ENCODE data around the gene NTNG1. TPM values are rescaled to one million over a fixed set of nuclear protein-coding genes. Genes with fewer than 3 reads are reported as not detected.

Gene NTNG1
- total RNA-seq, 1 donor from 2014 or later: 9.6 TPM

DNA sequence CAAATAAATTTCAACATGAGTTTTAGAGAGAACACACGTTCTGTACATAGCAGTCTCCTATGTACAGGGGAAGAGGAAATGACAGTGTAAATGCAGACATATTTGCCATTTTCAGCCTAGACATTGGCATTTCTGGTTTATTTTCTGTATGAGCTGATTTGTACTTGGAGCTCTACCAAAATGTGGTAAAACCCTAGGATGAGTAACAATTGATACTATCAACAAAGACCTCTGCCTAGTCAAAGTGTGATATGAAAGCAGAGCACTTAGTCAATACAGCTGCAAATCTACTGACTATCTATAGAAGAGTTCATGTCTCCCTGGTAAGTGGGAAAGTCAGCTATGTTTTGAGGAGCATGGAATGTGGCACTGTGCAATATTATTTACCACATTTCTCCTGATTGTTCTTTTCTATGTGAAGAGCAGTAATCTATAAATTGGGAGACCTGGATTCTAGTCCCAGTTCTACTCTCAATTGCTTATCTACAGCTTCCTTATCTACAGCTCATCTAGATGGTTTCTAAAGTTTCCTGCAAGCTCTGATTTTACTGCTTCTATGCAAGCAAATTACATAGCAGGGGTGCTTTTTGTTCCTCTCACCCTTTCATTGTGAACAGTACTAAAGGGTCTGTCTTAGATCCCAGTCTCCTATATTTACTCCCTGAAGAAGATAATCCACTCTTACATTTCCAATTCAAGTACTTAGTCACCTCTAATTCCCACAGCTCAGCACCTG is 334.2 kb downstream of the NTNG1 start:
- Histone ChIP-seq H3K4me3 (no peak overlapping the region), H3K4me1 (no peaks in the 10 kb centered on the region), H3K36me3 (no peaks in the 10 kb centered on the region), H3K27me3 (ENCODE audit: low read depth) (peaks cover 7% of the 10 kb centered on the region), H3K27ac (no peak overlapping the region), H3K9me3 (no peaks in the 10 kb centered on the region)
- TF ChIP-seq, protein P1, sequence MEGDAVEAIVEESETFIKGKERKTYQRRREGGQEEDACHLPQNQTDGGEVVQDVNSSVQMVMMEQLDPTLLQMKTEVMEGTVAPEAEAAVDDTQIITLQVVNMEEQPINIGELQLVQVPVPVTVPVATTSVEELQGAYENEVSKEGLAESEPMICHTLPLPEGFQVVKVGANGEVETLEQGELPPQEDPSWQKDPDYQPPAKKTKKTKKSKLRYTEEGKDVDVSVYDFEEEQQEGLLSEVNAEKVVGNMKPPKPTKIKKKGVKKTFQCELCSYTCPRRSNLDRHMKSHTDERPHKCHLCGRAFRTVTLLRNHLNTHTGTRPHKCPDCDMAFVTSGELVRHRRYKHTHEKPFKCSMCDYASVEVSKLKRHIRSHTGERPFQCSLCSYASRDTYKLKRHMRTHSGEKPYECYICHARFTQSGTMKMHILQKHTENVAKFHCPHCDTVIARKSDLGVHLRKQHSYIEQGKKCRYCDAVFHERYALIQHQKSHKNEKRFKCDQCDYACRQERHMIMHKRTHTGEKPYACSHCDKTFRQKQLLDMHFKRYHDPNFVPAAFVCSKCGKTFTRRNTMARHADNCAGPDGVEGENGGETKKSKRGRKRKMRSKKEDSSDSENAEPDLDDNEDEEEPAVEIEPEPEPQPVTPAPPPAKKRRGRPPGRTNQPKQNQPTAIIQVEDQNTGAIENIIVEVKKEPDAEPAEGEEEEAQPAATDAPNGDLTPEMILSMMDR (IDR thresholded peaks at IDR 0.05): no peak
- DNase-seq: no peak
- intact Hi-C loops (cut with DNase I): no loop called here
- no peak for ATAC-seq

DNA sequence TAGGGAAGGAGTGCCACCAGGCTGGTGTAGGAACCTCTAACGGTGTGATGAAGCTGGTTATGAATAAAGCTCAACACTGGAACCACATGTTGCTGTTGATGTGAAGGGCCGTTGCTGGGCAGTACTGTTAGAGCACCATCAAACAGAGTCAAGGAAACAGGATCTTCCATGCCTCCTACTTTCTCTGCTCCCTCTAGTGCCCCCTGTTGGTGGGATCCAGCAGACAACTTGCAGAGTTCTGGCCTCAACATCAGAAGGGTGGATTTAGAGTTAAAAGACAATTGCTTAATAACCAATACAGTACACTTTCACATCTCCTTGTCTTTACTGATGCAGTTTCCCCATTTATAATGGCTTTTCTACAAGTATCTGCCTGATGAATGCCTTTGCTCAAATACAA is 336.4 kb downstream of the NTNG1 start:
- no peak overlapping the region for H3K27ac ChIP-seq
- intact Hi-C loops (cut with DNase I): no loop called here
- no peak for DNase-seq
- no peak for ATAC-seq
- TF ChIP-seq, protein P1 (IDR thresholded peaks at IDR 0.05): no peak
- no peaks in the 10 kb centered on the region for H3K36me3 ChIP-seq
- no peaks in the 10 kb centered on the region for H3K9me3 ChIP-seq
- H3K27me3 ChIP-seq (ENCODE audit: low read depth): peaks cover 8% of the 10 kb centered on the region
- H3K4me1 ChIP-seq: peaks cover 8% of the 10 kb centered on the region
- no peak overlapping the region for H3K4me3 ChIP-seq

DNA sequence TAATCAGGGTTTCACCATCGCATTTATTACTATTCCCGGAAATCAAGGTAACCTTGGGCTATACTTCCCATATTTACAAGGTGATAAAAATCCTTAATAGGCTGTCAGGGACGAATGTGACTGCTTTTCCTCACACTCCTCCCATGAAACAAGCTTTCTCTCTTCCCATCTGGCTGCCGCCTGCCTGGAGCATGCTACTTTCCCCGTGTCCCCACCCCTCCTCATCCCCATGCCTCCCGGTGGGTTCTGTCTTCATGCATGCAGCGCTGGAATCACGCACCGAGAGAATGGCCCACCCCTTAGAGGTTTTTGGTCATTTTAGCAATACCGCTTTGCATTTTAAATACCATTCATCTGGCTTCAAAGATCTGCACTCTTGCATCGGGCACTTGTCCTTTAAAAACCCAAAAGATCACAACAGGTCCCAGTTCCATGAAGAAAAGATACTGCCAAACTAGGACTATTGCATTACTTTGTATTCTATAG is 339.1 kb downstream of the NTNG1 start:
- Histone ChIP-seq H3K27me3 (ENCODE audit: low read depth) (peaks cover 11% of the 10 kb centered on the region), H3K9me3 (no peaks in the 10 kb centered on the region), H3K4me3 (no peak overlapping the region), H3K27ac (no peak overlapping the region), H3K4me1 (peaks cover 8% of the 10 kb centered on the region), H3K36me3 (no peaks in the 10 kb centered on the region)
- ATAC-seq (no peak), DNase-seq (no peak)
- intact Hi-C loops (cut with DNase I): no loop called here
- TF ChIP-seq, protein P1 (IDR thresholded peaks at IDR 0.05): no peak

DNA sequence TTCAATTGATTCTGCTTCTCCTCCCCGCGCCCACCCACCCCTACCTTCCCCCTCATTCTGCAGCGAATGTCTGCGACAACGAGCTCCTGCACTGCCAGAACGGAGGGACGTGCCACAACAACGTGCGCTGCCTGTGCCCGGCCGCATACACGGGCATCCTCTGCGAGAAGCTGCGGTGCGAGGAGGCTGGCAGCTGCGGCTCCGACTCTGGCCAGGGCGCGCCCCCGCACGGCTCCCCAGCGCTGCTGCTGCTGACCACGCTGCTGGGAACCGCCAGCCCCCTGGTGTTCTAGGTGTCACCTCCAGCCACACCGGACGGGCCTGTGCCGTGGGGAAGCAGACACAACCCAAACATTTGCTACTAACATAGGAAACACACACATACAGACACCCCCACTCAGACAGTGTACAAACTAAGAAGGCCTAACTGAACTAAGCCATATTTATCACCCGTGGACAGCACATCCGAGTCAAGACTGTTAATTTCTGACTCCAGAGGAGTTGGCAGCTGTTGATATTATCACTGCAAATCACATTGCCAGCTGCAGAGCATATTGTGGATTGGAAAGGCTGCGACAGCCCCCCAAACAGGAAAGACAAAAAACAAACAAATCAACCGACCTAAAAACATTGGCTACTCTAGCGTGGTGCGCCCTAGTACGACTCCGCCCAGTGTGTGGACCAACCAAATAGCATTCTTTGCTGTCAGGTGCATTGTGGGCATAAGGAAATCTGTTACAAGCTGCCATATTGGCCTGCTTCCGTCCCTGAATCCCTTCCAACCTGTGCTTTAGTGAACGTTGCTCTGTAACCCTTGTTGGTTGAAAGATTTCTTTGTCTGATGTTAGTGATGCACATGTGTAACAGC is 339.9 kb downstream of the NTNG1 start:
- peak; percentile 39 to 58 for ATAC-seq
- Histone ChIP-seq H3K27me3 (ENCODE audit: low read depth) (peaks cover 11% of the 10 kb centered on the region), H3K4me3 (no peak overlapping the region), H3K27ac (no peak overlapping the region), H3K36me3 (no peaks in the 10 kb centered on the region), H3K9me3 (no peaks in the 10 kb centered on the region), H3K4me1 (peaks cover 8% of the 10 kb centered on the region)
- TF ChIP-seq, protein P1 (IDR thresholded peaks at IDR 0.05): peak; percentile 30
- intact Hi-C loops (cut with DNase I): no loop called here
- no peak for DNase-seq

DNA sequence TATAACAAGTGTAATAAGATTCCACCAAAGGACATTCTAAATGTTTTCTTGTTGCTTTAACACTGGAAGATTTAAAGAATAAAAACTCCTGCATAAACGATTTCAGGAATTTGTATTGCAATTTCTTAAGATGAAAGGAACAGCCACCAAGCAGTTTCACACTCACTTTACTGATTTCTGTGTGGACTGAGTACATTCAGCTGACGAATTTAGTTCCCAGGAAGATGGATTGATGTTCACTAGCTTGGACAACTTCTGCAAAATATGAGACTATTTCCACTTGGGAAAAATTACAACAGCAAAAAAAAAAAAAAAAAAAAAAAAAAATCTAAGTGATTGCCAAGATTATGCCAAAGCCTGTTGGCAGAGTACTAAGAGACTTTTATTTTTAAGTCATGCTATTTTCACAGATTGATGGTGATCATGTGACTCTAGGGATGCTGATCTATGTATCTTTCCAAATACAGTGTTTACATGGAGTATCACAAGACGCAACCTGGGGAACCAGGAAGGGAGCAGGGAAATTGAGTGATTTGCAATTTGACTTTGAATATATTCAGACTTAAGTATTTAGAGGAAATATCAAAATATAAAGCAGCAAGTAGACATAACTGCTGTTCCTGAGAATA is 341.0 kb downstream of the NTNG1 start:
- intact Hi-C loops (cut with DNase I): no loop called here
- H3K4me3 ChIP-seq: no peak overlapping the region
- H3K27ac ChIP-seq: no peak overlapping the region
- peaks cover 11% of the 10 kb centered on the region for H3K27me3 ChIP-seq (ENCODE audit: low read depth)
- DNase-seq (no peak), ATAC-seq (no peak)
- TF ChIP-seq, protein P1 (IDR thresholded peaks at IDR 0.05): no peak
- no peaks in the 10 kb centered on the region for H3K36me3 ChIP-seq
- H3K4me1 ChIP-seq: peaks cover 8% of the 10 kb centered on the region
- H3K9me3 ChIP-seq: no peaks in the 10 kb centered on the region
